Panc1 (cell line): Measurements from ENCODE around the gene GBP7. TPM values are rescaled to one million over a fixed set of nuclear protein-coding genes. Genes with fewer than 3 reads are reported as not detected.

Experiments used
- ATAC-seq: fragments of 200-7000 bp; cut with Tn5 transposase; 2 replicates; pipeline ENCODE4 v1.9.1; 2020; ENCODE audit warnings: mild to moderate bottlenecking, moderate library complexity
- BruUV-seq: library from RNA; stranded (reverse); fragments of 400-500 nt; replicated peaks from 2 replicates; lab custom pipeline; 2021; lab: Mats Ljungman, UMichigan
- CTCF ChIA-PET: fragments of 300-600 bp; sonication (Branson Sonifier 250); formaldehyde crosslinking; loops from one replicate; lab custom pipeline; 2022; ENCODE audit warnings: antibody characterized with exemption; lab: Charles Lee
- POLR2A ChIA-PET: fragments of 300-600 bp; sonication (Branson Sonifier 250); formaldehyde crosslinking; loops from one replicate; lab custom pipeline; 2022; ENCODE audit warnings: antibody characterized with exemption; lab: Charles Lee
- DNase-seq: peaks from one replicate; pipeline ENCODE4 v3.0.0-alpha.2; 2010; ENCODE audit warnings: low read depth, low spot score
- H3K27ac ChIP-seq: 2 replicates; pipeline ENCODE4 v1.5.1; 2011; ENCODE audit warnings: mild to moderate bottlenecking, low read length, inconsistent platforms
- H3K27me3 ChIP-seq: fragments of 200-500 bp; sonication (Bioruptor generic); 2 replicates; pipeline ENCODE4 v1.6.0; 2014; ENCODE audit warnings: low read length, inconsistent platforms; ENCODE audit not compliant: control insufficient read depth, insufficient read depth
- H3K36me3 ChIP-seq: fragments of 200-500 bp; sonication (Bioruptor generic); 2 replicates; pipeline ENCODE4 v1.5.1; 2014; ENCODE audit warnings: inconsistent platforms, mild to moderate bottlenecking, low read length, moderate library complexity; ENCODE audit not compliant: control insufficient read depth, insufficient read depth
- H3K4me1 ChIP-seq: 2 replicates; pipeline ENCODE4 v1.5.1; 2011; ENCODE audit warnings: inconsistent platforms, mild to moderate bottlenecking, low read length, moderate library complexity; ENCODE audit not compliant: control insufficient read depth, insufficient read depth
- H3K4me3 ChIP-seq, 2 experiments: 2 replicates each; pipeline ENCODE4 v1.5.1; 2011 to 2012; ENCODE audit warnings: low read depth in 2 of 2, low read length in 2 of 2, mild to moderate bottlenecking in 2 of 2, inconsistent platforms in 1 of 2, moderate library complexity in 1 of 2
- H3K9me3 ChIP-seq: fragments of 200-500 bp; sonication (Bioruptor generic); 2 replicates; pipeline ENCODE4 v1.5.1; 2014; ENCODE audit warnings: low read depth, mild to moderate bottlenecking, inconsistent platforms, low read length, moderate library complexity; ENCODE audit not compliant: control insufficient read depth, insufficient read depth
- POLR2AphosphoS5 ChIP-seq: IDR thresholded peaks from 2 replicates; pipeline ENCODE4 v1.6.1; 2012; ENCODE audit warnings: mild to moderate bottlenecking, low read depth, low read length, moderate library complexity
- REST ChIP-seq, 2 experiments: IDR thresholded peaks; 2 replicates each; pipeline ENCODE4 v1.6.1; 2011 to 2012; ENCODE audit warnings: low read depth in 2 of 2, control low read depth in 1 of 2, low read length in 1 of 2, mild to moderate bottlenecking in 1 of 2, moderate library complexity in 1 of 2; ENCODE audit not compliant: insufficient read depth in 1 of 2
- SIN3A ChIP-seq: IDR thresholded peaks from 2 replicates; pipeline ENCODE4 v1.6.1; 2012; ENCODE audit warnings: low read depth, mild to moderate bottlenecking, low read length, moderate library complexity, borderline replicate concordance; ENCODE audit not compliant: insufficient read depth
- TCF7L2 ChIP-seq: IDR thresholded peaks from 2 replicates; pipeline ENCODE4 v1.6.1; 2011; ENCODE audit warnings: mild to moderate bottlenecking, low read depth, low read length, inconsistent platforms
- in situ Hi-C: cut with HindIII; loops from 2 replicates; pipeline ENCODE4 v1.10.0; 2016; ENCODE audit warnings: low sequenced_read_pairs, low pct_unique_long_range_greater_than_20kb
- intact Hi-C: fragments of 100-400 bp; cut with micrococcal nuclease; formaldehyde crosslinking; loops from one replicate; pipeline ENCODE4 v1.10.0; 2022; ENCODE audit not compliant: unreplicated experiment
- total RNA-seq: library from RNA; stranded (reverse); gene quantifications from one replicate; pipeline ENCODE4 v1.2.1, GENCODE V29; 2021; ENCODE audit not compliant: unreplicated experiment
- TF ChIP-seq, protein P1 (sequence below): fragments of 450-650 bp; IDR thresholded peaks from 2 replicates; pipeline ENCODE4 v1.5.1; 2017; ENCODE audit warnings: mild to moderate bottlenecking

Gene GBP7
- total RNA-seq, 1 experiment from 2014 or later: not detected

DNA sequence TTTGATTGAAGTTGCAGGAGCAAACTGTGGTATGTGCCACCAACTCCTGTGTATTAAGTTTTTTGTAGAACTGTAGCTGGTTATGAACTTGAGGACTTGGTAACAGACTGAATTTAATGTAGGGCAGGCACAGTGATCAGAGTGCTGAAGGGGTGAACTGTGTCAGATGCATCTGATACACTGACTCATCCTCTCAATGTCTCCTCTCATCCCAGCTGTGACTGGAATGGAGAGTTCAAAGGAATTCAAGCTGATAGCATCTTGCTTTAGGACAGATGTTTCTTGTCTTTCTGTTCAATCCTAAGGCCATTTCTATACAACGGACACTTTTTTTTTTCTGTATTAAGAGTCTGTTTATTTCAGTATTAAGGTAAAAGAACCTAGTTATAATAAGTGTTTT, 85.8 kb downstream of the GBP7 start:
- intact Hi-C loops: loop anchor here (5.0 kb wide), 1 partner anchor 367 kb away; no protein-coding TSS in a partner anchor
- H3K4me1 ChIP-seq: no peaks in the 10 kb centered on the region
- CTCF ChIA-PET: no interaction called here
- no peaks in the 10 kb centered on the region for H3K36me3 ChIP-seq
- 0 out of 2 replicates have a peak, but pooled peaks cover 3% of the 10 kb centered on the region for H3K27me3 ChIP-seq
- no TSS peak for BruUV-seq
- in situ Hi-C loops: no loop called here
- TF ChIP-seq REST (IDR thresholded peaks at IDR 0.05; ENCODE audit: insufficient read depth in 1 of 2, low read depth in 2 of 2, low read length in 1 of 2) (no peak), TCF7L2 (no peak), SIN3A (no peak), POLR2AphosphoS5 (no peak)
- TF ChIP-seq, protein P1, sequence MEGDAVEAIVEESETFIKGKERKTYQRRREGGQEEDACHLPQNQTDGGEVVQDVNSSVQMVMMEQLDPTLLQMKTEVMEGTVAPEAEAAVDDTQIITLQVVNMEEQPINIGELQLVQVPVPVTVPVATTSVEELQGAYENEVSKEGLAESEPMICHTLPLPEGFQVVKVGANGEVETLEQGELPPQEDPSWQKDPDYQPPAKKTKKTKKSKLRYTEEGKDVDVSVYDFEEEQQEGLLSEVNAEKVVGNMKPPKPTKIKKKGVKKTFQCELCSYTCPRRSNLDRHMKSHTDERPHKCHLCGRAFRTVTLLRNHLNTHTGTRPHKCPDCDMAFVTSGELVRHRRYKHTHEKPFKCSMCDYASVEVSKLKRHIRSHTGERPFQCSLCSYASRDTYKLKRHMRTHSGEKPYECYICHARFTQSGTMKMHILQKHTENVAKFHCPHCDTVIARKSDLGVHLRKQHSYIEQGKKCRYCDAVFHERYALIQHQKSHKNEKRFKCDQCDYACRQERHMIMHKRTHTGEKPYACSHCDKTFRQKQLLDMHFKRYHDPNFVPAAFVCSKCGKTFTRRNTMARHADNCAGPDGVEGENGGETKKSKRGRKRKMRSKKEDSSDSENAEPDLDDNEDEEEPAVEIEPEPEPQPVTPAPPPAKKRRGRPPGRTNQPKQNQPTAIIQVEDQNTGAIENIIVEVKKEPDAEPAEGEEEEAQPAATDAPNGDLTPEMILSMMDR: no peak
- DNase-seq (no peak), ATAC-seq (no peak)
- H3K27ac ChIP-seq: no peak overlapping the region
- POLR2A ChIA-PET: no interaction called here
- H3K4me3 ChIP-seq: no peak overlapping the region
- no peaks in the 10 kb centered on the region for H3K9me3 ChIP-seq

DNA sequence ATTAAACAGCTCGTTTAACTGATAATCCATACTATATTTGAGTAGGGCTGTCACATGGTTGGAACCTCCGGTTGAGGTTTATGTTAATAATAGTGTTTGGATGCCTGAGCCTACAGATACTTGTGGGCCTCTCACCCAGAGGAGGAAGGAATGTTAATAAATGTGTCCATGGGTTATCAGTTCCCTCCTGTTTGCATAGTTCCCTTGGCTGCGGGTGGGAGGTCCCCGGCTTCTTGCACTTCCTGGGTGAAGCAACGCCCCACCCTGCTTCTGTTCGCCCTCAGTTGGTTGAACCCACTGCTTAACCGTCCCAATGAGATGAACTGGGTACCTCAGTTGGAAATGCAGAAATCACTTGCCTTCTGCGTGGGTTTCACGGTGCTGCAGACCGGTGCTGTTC, 87.2 kb downstream of the GBP7 start:
- intact Hi-C loops: loop anchor here (5.0 kb wide), 1 partner anchor 369 kb away; no protein-coding TSS in a partner anchor
- CTCF ChIA-PET: no interaction called here
- TF ChIP-seq REST (IDR thresholded peaks at IDR 0.05; ENCODE audit: insufficient read depth in 1 of 2, low read depth in 2 of 2, low read length in 1 of 2) (no peak), SIN3A (no peak), POLR2AphosphoS5 (no peak), TCF7L2 (no peak)
- TF ChIP-seq, protein P1: no peak

More for the DNA sequence above, 87.2 kb downstream of the GBP7 start:
- ATAC-seq (no peak), DNase-seq (no peak)
- no peak overlapping the region for H3K27ac ChIP-seq
- peak overlapping the region in 1 of 2 experiments; percentile 23; a peak in 2 of 4 replicates for H3K4me3 ChIP-seq
- POLR2A ChIA-PET: no interaction called here
- H3K27me3 ChIP-seq: 0 out of 2 replicates have a peak, but pooled peaks cover 3% of the 10 kb centered on the region
- no peaks in the 10 kb centered on the region for H3K9me3 ChIP-seq
- H3K36me3 ChIP-seq: no peaks in the 10 kb centered on the region
- in situ Hi-C loops: no loop called here
- H3K4me1 ChIP-seq: no peaks in the 10 kb centered on the region
- no TSS peak for BruUV-seq
